HL-60 (cell line): ENCODE data around the gene RNU6-9.
A peak's percentile ranks its signal among the peaks of the same experiment; 100 is the strongest.

Experiments
- DNase-seq, 2 experiments: peaks; one replicate each; pipeline ENCODE4 v3.0.0-alpha.2; 2010 to 2020; ENCODE audit warnings: low read depth in 1 of 2, low spot score in 1 of 2
- H3K27ac ChIP-seq: fragments of 250-450 bp; sonication (Bioruptor Pico); replicated peaks from 2 replicates; pipeline ENCODE4 v1.5.1; 2020; ENCODE audit warnings: mild to moderate bottlenecking, moderate library complexity
- H3K27me3 ChIP-seq: fragments of 250-450 bp; sonication (Bioruptor Pico); 2 replicates; pipeline ENCODE4 v1.5.1; 2021; ENCODE audit warnings: mild to moderate bottlenecking, moderate library complexity; ENCODE audit not compliant: insufficient read depth, poor library complexity, severe bottlenecking
- H3K4me3 ChIP-seq: replicated peaks from 2 replicates; pipeline ENCODE4 v1.5.1; 2011; ENCODE audit warnings: mild to moderate bottlenecking, control low read depth, low read length; ENCODE audit not compliant: insufficient read depth
- CTCF ChIP-seq: IDR thresholded peaks from one replicate; pipeline ENCODE4 v1.5.1; 2011; ENCODE audit warnings: low read length, control low read depth, inconsistent platforms; ENCODE audit not compliant: insufficient read depth
- GABPA ChIP-seq: IDR thresholded peaks from 2 replicates; pipeline ENCODE4 v1.6.1; 2012; ENCODE audit warnings: low read depth
- POLR2AphosphoS5 ChIP-seq: IDR thresholded peaks from 2 replicates; pipeline ENCODE4 v1.6.1; 2012; ENCODE audit warnings: low read depth
- REST ChIP-seq: IDR thresholded peaks from 2 replicates; pipeline ENCODE4 v1.6.1; 2012; ENCODE audit warnings: low read depth; ENCODE audit not compliant: insufficient replicate concordance
- SPI1 ChIP-seq: IDR thresholded peaks from 2 replicates; pipeline ENCODE4 v1.6.1; 2012; ENCODE audit warnings: low read depth, mild to moderate bottlenecking, borderline replicate concordance

The RNU6-9 gene

GRCh38 chr19:925526-926322 is 32.4 kb downstream of the RNU6-9 start, which contains the start of gene ARID3A:
ARID3A (plus strand) TSS chr19:926035; CDS start chr19:929529, 3,494 bp downstream.
- Histone ChIP-seq H3K4me3 (peak within 1 kb of the TSS; percentile 74), H3K27me3 (peaks cover 4% of the 10 kb centered on the region), H3K27ac (peak within 1 kb of the TSS; percentile 99)
- TF ChIP-seq SPI1 (peak; percentile 79), POLR2AphosphoS5 (no peak), GABPA (no peak), REST (peak; percentile 15)
- peak; percentile 79 to 83 for DNase-seq

GRCh38 chr19:926323-926588 is 33.0 kb downstream of the RNU6-9 start:
- Histone ChIP-seq H3K4me3 (peak overlapping the region; percentile 74), H3K27me3 (peaks cover under 1% of the 10 kb centered on the region), H3K27ac (peak overlapping the region; percentile 99)
- TF ChIP-seq REST = no peak
- no peak for TF ChIP-seq CTCF
- TF ChIP-seq SPI1 = no peak
- TF ChIP-seq GABPA = no peak
- no peak for TF ChIP-seq POLR2AphosphoS5
- no peak for DNase-seq

- DNase-seq = peak; percentile 87 to 90
- no peaks in the 10 kb centered on the region for H3K27me3 ChIP-seq
- TF ChIP-seq SPI1 (peak; percentile 2; the same call in 1 of the 2 replicates), CTCF (no peak), POLR2AphosphoS5 (peak; percentile 35; the same call in 1 of the 2 replicates)
- H3K4me3 ChIP-seq = peak overlapping the region; percentile 74
- H3K27ac ChIP-seq = peak overlapping the region; percentile 99
Measured at GRCh38 chr19:926589-927350, 33.5 kb downstream of the RNU6-9 start.

- Histone ChIP-seq H3K27me3 (no peaks in the 10 kb centered on the region), H3K27ac (peak overlapping the region; percentile 99), H3K4me3 (peak overlapping the region; percentile 74)
- DNase-seq = no peak
- TF ChIP-seq REST = no peak
- TF ChIP-seq SPI1 = no peak
- no peak for TF ChIP-seq GABPA
- TF ChIP-seq CTCF = no peak
- TF ChIP-seq POLR2AphosphoS5 = no peak
Measured at GRCh38 chr19:927351-927779, 34.1 kb downstream of the RNU6-9 start.
